Left lobe of liver (tissue), 2 donors: ENCODE results near the gene COMMD3. TPM values are rescaled to one million over a fixed set of nuclear protein-coding genes. Genes with fewer than 3 reads are reported as not detected.

Source experiments
- ATAC-seq: fragments of 200-7000 bp; cut with Tn5 transposase; one replicate; pipeline ENCODE4 v1.9.1; 2020; ENCODE audit warnings: mild to moderate bottlenecking, moderate library complexity
- DNase-seq: peaks from one replicate; pipeline ENCODE4 v3.0.0-alpha.2; 2020; ENCODE audit warnings: low spot score
- total RNA-seq: library from RNA; stranded (reverse); gene quantifications from one replicate; pipeline ENCODE4 v1.2.1, GENCODE V29; 2021
- donor health status: DM: no; HTN: no; CAD: no; lungs with moderate emphysema.
- donor health status: DM: no; HTN: yes; CAD: no.

The COMMD3 gene
- total RNA-seq, 1 donor from 2014 or later: 30.1 TPM

GRCh38 chr10:22364407-22365140, 48.4 kb downstream of the COMMD3 start:
- no peak for ATAC-seq
- DNase-seq: no peak

- DNase-seq (no peak), ATAC-seq (no peak)
Measured at GRCh38 chr10:22365233-22365632, 49.0 kb downstream of the COMMD3 start.

GRCh38 chr10:22365644-22366434, 49.7 kb downstream of the COMMD3 start:
- DNase-seq (no peak), ATAC-seq (no peak)

- ATAC-seq (no peak), DNase-seq (no peak)
Measured at GRCh38 chr10:22366435-22366703, 50.2 kb downstream of the COMMD3 start.

GRCh38 chr10:22366771-22367170, 50.6 kb downstream of the COMMD3 start:
- DNase-seq (no peak), ATAC-seq (no peak)

- DNase-seq (no peak), ATAC-seq (no peak)
Measured at GRCh38 chr10:22367471-22367870, 51.3 kb downstream of the COMMD3 start.

- DNase-seq (no peak), ATAC-seq (no peak)
Measured at GRCh38 chr10:22368402-22368801, 52.2 kb downstream of the COMMD3 start.

- ATAC-seq (no peak), DNase-seq (no peak)
Measured at GRCh38 chr10:22368981-22369380, 52.8 kb downstream of the COMMD3 start.

GRCh38 chr10:22369434-22370072, 53.4 kb downstream of the COMMD3 start:
- ATAC-seq: no peak

More at GRCh38 chr10:22369434-22370072, 53.4 kb downstream of the COMMD3 start:
- no peak for DNase-seq

Other genes with a start within 250 kb of the COMMD3 start
- not detected for gene EBLN1, start 98.4 kb upstream of the COMMD3 start, total RNA-seq
- 25.4 TPM for gene BMI1, start 4.7 kb downstream of the COMMD3 start, total RNA-seq
- gene SPAG6, start 29.1 kb downstream of the COMMD3 start, total RNA-seq: not detected